ENCODE measurements around the gene CLCN7. TPM values are rescaled to one million over a fixed set of nuclear protein-coding genes. Genes with fewer than 3 reads are reported as not detected.

CLCN7 gene
- total and polyA plus RNA-seq, 2 of the 8 experiments (the other 6 are each of a cell fraction or from before 2014, with no cell fraction given) = 38.6 to 81.5 TPM

- Histone ChIP-seq H2BK12ac (ENCODE audit: low read depth, low read length) (no peak overlapping the region), H4K20me1 (replicated peaks in 1 of 2; ENCODE audit: control insufficient read depth in 1 of 2, insufficient read depth in 2 of 2, low read length in 2 of 2) (peaks cover 3 to 4% of the 10 kb centered on the region in 2 experiments), H3K14ac (ENCODE audit: insufficient read length) (no peak overlapping the region), H2BK120ac (replicated peaks; ENCODE audit: low read depth, low read length) (no peak overlapping the region), H3K27ac (ENCODE audit: low read depth, low read length) (no peak overlapping the region), H3K4me2 (ENCODE audit: insufficient read depth in 1 of 2, low read depth in 2 of 2, low read length in 2 of 2) (no peak overlapping the region), H2BK15ac (ENCODE audit: low read length) (no peak overlapping the region), H3K23ac (ENCODE audit: insufficient read length) (no peak overlapping the region), H4K8ac (ENCODE audit: extremely low read depth, insufficient read depth, low read length) (no peak overlapping the region), H3K4me1 (replicated peaks in 1 of 4; ENCODE audit: control insufficient read depth in 3 of 4, insufficient read depth in 4 of 4, low read length in 3 of 4) (no peaks in the 10 kb centered on the region), H3K9ac (replicated peaks in 1 of 4; ENCODE audit: extremely low read depth in 1 of 4, low read depth in 3 of 4, low read length in 3 of 4) (no peak overlapping the region), H2BK5ac (ENCODE audit: low read depth, low read length) (no peak overlapping the region), H4K91ac (replicated peaks; ENCODE audit: insufficient read length, low read length) (no peak overlapping the region), H3K9me3 (ENCODE audit: insufficient read depth in 2 of 2, low read depth in 1 of 2, low read length in 1 of 2) (no peaks in the 10 kb centered on the region), H3K27me3 (replicated peaks in 1 of 4; ENCODE audit: control insufficient read depth in 3 of 4, extremely low read depth in 1 of 4, insufficient read depth in 3 of 4, low read length in 3 of 4) (no peaks in the 10 kb centered on the region), H3K23me2 (ENCODE audit: low read depth, low read length) (no peaks in the 10 kb centered on the region), H3K4ac (replicated peaks; ENCODE audit: insufficient read length, low read depth, low read length) (no peak overlapping the region), H2AFZ (ENCODE audit: low read length) (no peak overlapping the region), H3K36me3 (ENCODE audit: control insufficient read depth in 2 of 4, insufficient read depth in 4 of 4, low read length in 3 of 4) (peaks cover 14 to 50% (median 24%) of the 10 kb centered on the region in 4 experiments; a peak in 7 of 8 replicates), H3K18ac (ENCODE audit: extremely low read depth, low read length) (no peak overlapping the region), H3K79me2 (ENCODE audit: control insufficient read depth in 1 of 2, insufficient read depth in 2 of 2, low read length in 2 of 2) (no peaks in the 10 kb centered on the region), H3K79me1 (ENCODE audit: low read depth, low read length) (no peaks in the 10 kb centered on the region), H3K56ac (replicated peaks; ENCODE audit: insufficient read length, low read depth, low read length) (no peak overlapping the region), H4K5ac (ENCODE audit: insufficient read length, low read depth, low read length) (no peak overlapping the region), H2BK20ac (ENCODE audit: low read length) (no peak overlapping the region), H3K4me3 (ENCODE audit: extremely low read depth in 1 of 4, insufficient read depth in 2 of 4, low read depth in 3 of 4, low read length in 4 of 4) (no peak overlapping the region), H2AK5ac (ENCODE audit: low read depth, low read length) (no peak overlapping the region)
- FAIRE-seq = no peak
- ChIA-PET CTCF (ENCODE audit: partially characterized antibody) (no interaction called here), POLR2A (ENCODE audit: partially characterized antibody) (interaction anchor here (1.4 to 10.3 kb wide), 3 partner anchors 10 to 27 kb away, joined by 3 to 175 read pairs (median 11); partner anchors contain the start of genes PTX4 and TELO2)
- no peak for DNase-seq (ENCODE audit: low read depth in 1 of 2, low spot score in 2 of 2)
- 88% methylated on average over 18 of the region's 22 CpGs; no CpG with 5 or more reads in 1 of the 2 experiments for WGBS, 2 experiments (ENCODE audit: extremely low coverage in 1 of 2, insufficient coverage in 1 of 2, insufficient read length in 1 of 2, insufficient replicate concordance in 2 of 2, low coverage in 1 of 2, low lambda C conversion rate in 2 of 2, missing lambda C conversion rate in 1 of 2)
Observed at GRCh38 chr16:1505912-1506311, 31.1 kb upstream of the CLCN7 start.
